HG02642 (cell line): ENCODE results near the gene TLCD5.

Experiments used
- ATAC-seq: cut with Tn5 transposase; IDR thresholded peaks from one replicate; pipeline ENCODE4 v1.9.1; 2021; ENCODE audit warnings: mild to moderate bottlenecking; ENCODE audit not compliant: unreplicated experiment, poor library complexity

TLCD5 gene

GRCh38 chr11:120372296-120372695 is 47.2 kb downstream of the TLCD5 start:
- ATAC-seq = no peak

DNA sequence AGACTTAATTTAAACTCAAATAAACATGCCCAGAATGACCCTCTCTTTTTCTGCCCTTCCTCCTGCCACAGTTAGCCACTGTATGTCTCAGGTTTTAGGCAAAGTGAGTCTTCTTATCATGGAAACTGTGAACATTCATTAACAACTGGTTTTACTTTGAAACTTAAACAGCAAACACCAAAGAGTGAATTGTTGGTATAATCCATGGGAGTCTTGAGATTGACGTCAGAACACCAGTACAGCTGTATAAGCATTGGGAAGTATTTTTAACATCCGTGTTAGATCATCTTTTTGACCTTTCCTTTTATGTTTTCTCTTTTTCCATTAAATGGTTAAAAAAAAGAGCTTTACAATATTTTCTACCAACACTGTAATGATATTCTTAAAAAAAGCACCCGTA is 50.0 kb downstream of the TLCD5 start:
- ATAC-seq = no peak

DNA sequence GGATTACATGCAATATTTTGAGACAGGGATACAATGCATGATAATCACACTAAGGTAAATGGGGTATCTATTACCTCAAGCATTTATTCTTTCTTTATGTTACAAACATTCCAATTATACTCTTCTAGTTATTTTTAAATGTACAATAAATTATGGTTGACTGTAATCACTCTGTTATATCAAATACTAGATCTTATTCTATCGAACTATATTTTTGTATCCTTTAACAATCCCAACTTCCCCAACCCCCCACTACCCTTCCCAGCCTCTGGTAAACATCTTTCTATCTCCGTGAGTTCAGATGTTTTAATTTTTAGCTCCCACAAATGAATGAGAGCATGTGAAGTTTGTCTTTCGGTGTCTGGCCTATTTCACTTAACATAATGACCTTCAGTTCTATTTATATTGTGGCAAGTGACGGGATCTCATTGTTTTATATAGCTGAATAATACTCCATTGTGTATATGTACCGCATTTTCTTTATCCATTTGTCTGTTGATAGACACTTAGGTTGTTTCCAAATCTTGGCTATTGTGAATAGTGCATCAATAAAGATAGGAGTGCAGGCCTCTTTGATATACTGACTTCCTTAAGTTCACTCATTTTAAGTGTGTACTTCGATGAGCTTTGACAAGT is 51.6 kb downstream of the TLCD5 start:
- ATAC-seq = no peak

DNA sequence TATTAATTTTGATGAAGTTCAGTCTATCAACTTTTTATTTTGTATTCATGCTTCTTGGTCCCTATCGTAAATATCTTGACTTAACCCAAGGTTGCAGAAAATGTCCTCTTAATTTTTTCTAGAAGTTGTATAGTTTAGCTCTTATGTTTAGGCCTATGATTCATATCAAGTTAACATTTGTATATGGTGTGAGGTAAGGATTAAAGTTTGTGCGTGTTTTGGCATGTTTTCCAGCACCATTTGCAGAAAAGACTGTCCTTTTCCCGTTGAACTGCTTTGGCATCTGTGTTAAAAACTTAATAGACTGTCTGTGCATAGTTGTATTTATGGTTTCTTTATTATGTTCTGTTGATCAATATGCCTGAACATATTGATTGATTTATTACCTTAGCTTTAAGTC is 53.4 kb downstream of the TLCD5 start:
- ATAC-seq = no peak

GRCh38 chr11:120381401-120381800 is 56.3 kb downstream of the TLCD5 start:
- ATAC-seq = no peak
